SIG-M5 treated with dmso at 0.1 percent for 504 hours (cell line): ENCODE data around the gene BMERB1.
A peak's percentile ranks its signal among the peaks of the same experiment; 100 is the strongest.
"Not testable (repeated sequence)": the region's sequence is repeated elsewhere in the genome, so short reads cannot be mapped to it uniquely, and the experiment has no call there.

Source experiments
- DNase-seq: peaks from one replicate; lab custom pipeline; 2025; ENCODE audit not compliant: unreplicated experiment; lab: John Stamatoyannopoulos, UW

The BMERB1 gene

DNA sequence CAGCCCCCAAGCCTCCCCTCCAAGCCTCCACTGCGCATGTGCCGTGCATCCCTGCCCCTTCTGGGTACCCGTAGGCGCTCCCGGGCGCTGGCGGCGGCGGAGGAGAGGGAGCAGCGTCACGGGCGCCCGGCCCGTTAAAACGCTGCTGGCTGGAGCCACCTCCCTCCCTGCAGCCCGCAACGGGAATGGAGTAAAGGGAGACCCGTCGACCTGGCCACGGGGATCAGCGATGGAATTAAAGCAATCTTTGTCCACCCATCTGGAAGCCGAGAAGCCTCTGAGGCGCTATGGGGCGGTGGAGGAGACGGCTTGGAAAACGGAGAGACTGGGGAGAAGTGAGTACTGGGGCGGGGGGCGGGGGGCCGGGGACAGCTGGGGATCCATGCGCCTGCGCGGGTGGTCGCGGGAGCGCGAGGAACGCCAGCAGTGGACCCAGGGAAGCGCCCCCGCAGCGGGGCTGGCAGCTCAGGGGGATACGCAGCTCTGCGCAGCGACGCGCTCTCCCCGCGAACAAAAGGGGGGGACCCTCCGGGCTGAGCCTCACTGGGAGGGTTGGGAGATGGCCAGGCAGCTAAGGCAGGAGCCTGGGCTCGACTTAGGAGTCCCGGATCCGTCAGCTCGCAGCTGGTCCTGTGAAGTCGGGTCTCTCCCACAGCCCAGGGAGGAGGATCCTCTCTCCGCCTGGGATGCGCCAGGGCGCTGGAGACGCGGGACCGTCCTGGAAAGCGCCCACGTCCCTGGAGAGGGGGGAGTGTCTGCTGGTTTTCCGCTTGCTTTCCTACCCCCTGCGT lies at the start of gene BMERB1:
Gene BMERB1 (plus strand): TSS at position 164 of the 791 bp plus-strand sequence. CDS start 66 bp downstream, at position 230.
- DNase-seq: no peak

- DNase-seq: not testable (repeated sequence)
Observed at GRCh38 chr16:15388060-15388459, 46.3 kb upstream of the BMERB1 start.

GRCh38 chr16:15389916-15390315 lies 44.5 kb upstream of the BMERB1 start:
- DNase-seq: not testable (repeated sequence)

- DNase-seq: not testable (repeated sequence)
Observed at GRCh38 chr16:15393025-15393424, 41.4 kb upstream of the BMERB1 start.

- DNase-seq: not testable (repeated sequence)
Observed at GRCh38 chr16:15395631-15396508, 38.5 kb upstream of the BMERB1 start, which contains the start of gene MPV17L. MPV17L (plus strand) TSS chr16:15395754; CDS start chr16:15395898, 144 bp downstream.

DNA sequence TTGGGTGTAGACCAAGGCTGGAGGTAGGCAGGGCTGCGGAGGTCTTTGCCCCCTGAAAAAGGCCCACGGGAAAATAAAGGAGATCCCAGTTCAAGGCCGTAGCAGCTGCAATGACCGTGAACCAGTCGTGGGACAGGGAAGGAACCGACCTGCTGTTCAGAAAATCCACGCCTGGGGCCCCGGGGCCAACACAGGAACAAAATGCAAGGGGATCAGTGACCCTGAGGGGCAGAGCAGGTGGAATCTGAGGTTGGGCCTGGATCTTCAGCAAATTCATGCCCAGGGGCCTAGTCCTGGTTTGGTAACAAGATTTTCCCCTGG lies 37.9 kb upstream of the BMERB1 start:
- not testable (repeated sequence) for DNase-seq

- DNase-seq: no peak
Observed at GRCh38 chr16:15396948-15397594, 37.3 kb upstream of the BMERB1 start.

DNA sequence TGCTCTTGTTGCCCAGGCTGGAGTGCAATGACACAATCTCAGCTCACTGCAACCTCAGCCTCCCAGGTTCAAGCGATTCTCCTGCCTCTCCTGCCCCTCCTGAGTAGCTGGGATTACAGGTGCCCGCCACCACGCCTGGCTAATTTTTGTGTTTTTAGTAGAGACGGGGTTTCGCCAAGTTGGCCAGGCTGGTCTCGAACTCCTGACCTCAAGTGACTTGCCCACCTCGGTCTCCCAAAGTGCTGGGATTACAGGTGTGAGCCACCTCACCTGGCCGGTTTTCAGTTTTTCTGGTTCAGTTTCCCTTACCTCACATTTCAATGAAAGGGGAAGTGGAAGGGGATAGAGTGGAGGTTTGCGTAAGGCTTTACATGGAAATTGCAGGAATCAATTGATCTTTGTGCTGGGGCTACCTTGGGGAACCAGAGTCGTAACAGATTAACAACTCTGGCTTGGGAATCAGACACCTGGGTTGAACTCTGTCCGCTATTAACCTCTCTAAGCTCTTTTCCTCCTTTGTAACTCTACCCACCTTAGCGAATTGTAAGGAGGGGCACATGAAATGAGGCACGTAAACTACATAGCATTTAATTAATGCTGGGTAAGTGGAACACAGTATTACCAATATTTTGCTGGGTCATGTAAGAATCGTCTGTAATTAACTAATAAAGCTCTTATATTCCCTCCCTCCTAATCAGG lies 35.6 kb upstream of the BMERB1 start:
- no peak for DNase-seq

DNA sequence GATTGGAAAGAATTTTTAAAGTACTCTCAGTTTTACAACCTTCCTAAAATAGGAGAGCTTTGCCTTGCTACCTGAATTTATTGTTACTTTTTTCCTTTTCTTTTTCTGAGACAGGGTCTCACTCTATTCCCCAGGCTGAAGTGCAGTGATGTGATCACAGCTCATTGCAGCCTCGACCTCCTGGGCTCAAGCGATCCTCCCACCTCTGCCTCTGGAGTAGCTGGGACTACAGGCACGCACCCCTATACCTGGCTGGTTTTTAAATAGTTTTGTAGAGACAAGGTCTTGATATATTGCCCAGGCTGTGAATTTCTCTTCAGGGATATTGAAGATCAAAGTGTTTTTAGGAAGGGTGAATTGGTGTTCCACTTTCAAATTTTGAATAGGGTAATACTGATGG lies 35.1 kb upstream of the BMERB1 start:
- DNase-seq: no peak

- DNase-seq: not testable (repeated sequence)
Observed at GRCh38 chr16:15400314-15400713, 34.1 kb upstream of the BMERB1 start.

- DNase-seq: no peak
Observed at GRCh38 chr16:15401972-15402371, 32.4 kb upstream of the BMERB1 start.

GRCh38 chr16:15403392-15403995 lies 30.9 kb upstream of the BMERB1 start:
- peak; percentile 8 for DNase-seq

GRCh38 chr16:15404091-15404490 lies 30.3 kb upstream of the BMERB1 start:
- DNase-seq: not testable (repeated sequence)

DNA sequence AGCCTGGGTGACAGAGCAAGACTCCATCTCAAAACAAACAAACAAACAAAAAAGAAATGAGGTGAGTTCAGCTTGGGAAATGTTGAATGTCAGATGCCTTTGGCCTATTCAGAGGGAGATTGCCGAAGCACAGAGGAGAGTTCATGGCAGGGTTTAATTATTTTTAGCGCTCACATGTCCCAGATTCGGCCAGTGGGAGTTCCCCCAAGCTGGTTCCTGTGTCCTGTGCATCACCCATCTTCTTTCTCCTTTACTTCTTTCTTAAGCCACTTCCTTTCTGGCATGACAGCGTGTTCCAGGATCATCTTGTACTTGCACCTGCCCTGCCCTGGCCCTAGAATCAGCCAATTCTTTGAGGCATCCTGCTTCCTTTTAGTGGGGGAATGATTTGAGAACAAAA lies 29.6 kb upstream of the BMERB1 start:
- DNase-seq: no peak

GRCh38 chr16:15407756-15408155 lies 26.6 kb upstream of the BMERB1 start:
- DNase-seq: not testable (repeated sequence)

DNA sequence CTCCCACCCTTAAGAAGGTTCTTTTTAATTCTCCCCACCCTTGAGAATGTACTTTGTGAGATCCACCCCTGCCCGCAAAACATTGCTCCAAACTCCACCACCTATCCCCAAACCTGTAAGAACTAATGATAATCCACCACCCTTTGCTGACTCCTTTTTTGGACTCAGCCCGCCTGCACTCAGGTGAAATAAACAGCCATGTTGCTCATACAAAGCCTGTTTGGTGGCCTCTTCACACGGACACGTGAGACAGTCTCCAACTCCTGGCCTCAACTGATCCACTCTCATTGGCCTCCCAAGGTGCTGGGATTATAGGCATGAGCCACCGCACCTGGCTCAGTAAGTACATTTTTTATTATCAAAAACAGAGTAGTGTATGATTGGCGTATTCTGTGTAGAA lies 24.9 kb upstream of the BMERB1 start:
- DNase-seq: not testable (repeated sequence)

- DNase-seq: no peak
Observed at GRCh38 chr16:15415511-15415985, 18.8 kb upstream of the BMERB1 start.

- DNase-seq: no peak
Observed at GRCh38 chr16:15417197-15417596, 17.2 kb upstream of the BMERB1 start.

DNA sequence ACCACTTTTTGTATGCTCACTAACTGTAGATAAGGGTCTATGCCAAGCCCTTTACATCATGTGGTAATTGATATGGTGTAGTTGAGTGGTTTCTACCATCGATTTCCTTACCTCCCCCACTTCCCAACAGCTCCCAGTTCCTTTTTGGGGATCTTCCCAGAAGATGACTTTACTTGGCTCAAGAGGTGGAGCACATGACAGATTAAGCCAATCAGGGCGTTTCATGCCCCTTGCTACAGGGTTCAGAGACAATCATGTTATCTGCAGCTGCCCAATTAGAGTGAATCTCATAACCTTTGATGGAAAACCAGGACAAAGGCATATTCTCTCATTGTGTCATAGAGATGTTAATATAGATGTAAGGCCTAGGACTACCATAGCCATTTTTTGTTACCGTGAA lies 16.2 kb upstream of the BMERB1 start:
- DNase-seq: no peak

DNA sequence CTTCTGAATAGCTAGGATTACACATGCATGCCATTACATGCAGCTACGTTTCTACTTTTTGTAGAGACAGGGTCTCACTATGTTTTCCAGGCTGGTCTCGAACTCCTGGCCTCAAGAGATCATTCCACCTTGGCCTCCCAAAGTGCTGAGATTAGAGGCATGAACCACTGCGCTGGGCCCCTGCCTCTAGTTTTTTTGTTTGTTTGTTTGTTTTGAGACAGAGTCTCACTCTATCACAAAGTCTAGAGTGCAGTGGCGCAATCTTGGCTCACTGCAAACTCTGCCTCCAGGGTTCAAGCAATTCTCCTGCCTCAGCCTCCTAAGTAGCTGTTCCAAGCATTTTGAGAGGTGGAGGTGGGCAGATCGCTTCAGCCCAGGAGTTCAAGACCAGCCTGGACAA lies 12.7 kb upstream of the BMERB1 start:
- not testable (repeated sequence) for DNase-seq
